ENCODE results near the gene PCDHB14. TPM values are rescaled to one million over a fixed set of nuclear protein-coding genes. Genes with fewer than 3 reads are reported as not detected.
"Not testable (repeated sequence)": the region's sequence is repeated elsewhere in the genome, so short reads cannot be mapped to it uniquely, and the experiment has no call there.

PCDHB14 gene
- polyA plus RNA-seq (2012; ENCODE audit: insufficient read length, low read depth): 0.33 TPM

GRCh38 chr5:141223112-141223783, at the start of gene PCDHB14:
TSS of gene PCDHB14 (plus strand) at chr5:141223343. CDS start at chr5:141223506, 163 bp downstream.
- no peak for TF ChIP-seq SIN3A (IDR thresholded peaks at IDR 0.05; ENCODE audit: borderline replicate concordance, insufficient read depth, low read length)
- TF ChIP-seq, protein P1, sequence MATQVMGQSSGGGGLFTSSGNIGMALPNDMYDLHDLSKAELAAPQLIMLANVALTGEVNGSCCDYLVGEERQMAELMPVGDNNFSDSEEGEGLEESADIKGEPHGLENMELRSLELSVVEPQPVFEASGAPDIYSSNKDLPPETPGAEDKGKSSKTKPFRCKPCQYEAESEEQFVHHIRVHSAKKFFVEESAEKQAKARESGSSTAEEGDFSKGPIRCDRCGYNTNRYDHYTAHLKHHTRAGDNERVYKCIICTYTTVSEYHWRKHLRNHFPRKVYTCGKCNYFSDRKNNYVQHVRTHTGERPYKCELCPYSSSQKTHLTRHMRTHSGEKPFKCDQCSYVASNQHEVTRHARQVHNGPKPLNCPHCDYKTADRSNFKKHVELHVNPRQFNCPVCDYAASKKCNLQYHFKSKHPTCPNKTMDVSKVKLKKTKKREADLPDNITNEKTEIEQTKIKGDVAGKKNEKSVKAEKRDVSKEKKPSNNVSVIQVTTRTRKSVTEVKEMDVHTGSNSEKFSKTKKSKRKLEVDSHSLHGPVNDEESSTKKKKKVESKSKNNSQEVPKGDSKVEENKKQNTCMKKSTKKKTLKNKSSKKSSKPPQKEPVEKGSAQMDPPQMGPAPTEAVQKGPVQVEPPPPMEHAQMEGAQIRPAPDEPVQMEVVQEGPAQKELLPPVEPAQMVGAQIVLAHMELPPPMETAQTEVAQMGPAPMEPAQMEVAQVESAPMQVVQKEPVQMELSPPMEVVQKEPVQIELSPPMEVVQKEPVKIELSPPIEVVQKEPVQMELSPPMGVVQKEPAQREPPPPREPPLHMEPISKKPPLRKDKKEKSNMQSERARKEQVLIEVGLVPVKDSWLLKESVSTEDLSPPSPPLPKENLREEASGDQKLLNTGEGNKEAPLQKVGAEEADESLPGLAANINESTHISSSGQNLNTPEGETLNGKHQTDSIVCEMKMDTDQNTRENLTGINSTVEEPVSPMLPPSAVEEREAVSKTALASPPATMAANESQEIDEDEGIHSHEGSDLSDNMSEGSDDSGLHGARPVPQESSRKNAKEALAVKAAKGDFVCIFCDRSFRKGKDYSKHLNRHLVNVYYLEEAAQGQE (IDR thresholded peaks at IDR 0.05; ENCODE audit: insufficient read depth in 1 of 2, low read depth in 2 of 2, low read length in 2 of 2): no peak
- TF ChIP-seq FOXP2 (optimal IDR thresholded peaks at IDR 0.05; ENCODE audit: borderline replicate concordance, extremely low read depth, extremely low read length, insufficient read depth): no peak
- TF ChIP-seq TAF1 (IDR thresholded peaks at IDR 0.05; ENCODE audit: borderline replicate concordance, insufficient read depth, low read length): no peak
- TF ChIP-seq POLR2AphosphoS5 (IDR thresholded peaks at IDR 0.05; ENCODE audit: low read depth, low read length): no peak

GRCh38 chr5:141175933-141176332, 47.2 kb upstream of the PCDHB14 start:
- no peak for TF ChIP-seq TAF1 (IDR thresholded peaks at IDR 0.05; ENCODE audit: borderline replicate concordance, insufficient read depth, low read length)
- TF ChIP-seq FOXP2 (optimal IDR thresholded peaks at IDR 0.05; ENCODE audit: borderline replicate concordance, extremely low read depth, extremely low read length, insufficient read depth): no peak
- no peak for TF ChIP-seq SIN3A (IDR thresholded peaks at IDR 0.05; ENCODE audit: borderline replicate concordance, insufficient read depth, low read length)
- TF ChIP-seq, protein P1 (IDR thresholded peaks at IDR 0.05; ENCODE audit: insufficient read depth in 1 of 2, low read depth in 2 of 2, low read length in 2 of 2): no peak
- TF ChIP-seq POLR2AphosphoS5 (IDR thresholded peaks at IDR 0.05; ENCODE audit: low read depth, low read length): no peak

DNA sequence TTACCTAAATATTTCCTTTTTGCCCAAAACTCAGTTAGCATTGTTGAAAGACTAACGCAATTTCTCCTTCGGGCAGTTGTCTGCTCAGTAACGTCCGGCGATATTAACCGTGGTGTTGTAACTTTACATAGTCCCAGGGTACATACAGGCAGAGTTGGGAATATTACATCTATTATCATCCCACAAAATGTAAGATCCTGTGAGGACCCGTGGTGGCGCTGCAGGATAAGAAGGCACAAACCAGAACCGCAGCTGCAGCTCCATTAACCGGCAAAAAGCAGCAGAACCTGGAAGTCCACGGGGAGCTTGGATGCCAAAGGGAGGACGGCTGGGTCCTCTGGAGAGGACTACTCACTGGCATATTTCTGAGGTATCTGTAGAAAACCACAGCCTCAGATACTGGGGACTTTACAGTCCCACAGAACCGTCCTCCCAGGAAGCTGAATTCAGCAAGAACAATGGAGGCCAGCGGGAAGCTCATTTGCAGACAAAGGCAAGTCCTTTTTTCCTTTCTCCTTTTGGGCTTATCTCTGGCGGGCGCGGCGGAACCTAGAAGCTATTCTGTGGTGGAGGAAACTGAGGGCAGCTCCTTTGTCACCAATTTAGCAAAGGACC, 45.5 kb upstream of the PCDHB14 start, which contains the start of gene PCDHB8:
TSS of gene PCDHB8 (plus strand) at position 214 of the 615 bp plus-strand sequence. CDS start at position 459, 245 bp downstream.
- not testable (repeated sequence) for TF ChIP-seq TAF1 (IDR thresholded peaks at IDR 0.05; ENCODE audit: borderline replicate concordance, insufficient read depth, low read length); POLR2AphosphoS5 (IDR thresholded peaks at IDR 0.05; ENCODE audit: low read depth, low read length); FOXP2 (optimal IDR thresholded peaks at IDR 0.05; ENCODE audit: borderline replicate concordance, extremely low read depth, extremely low read length, insufficient read depth)

DNA sequence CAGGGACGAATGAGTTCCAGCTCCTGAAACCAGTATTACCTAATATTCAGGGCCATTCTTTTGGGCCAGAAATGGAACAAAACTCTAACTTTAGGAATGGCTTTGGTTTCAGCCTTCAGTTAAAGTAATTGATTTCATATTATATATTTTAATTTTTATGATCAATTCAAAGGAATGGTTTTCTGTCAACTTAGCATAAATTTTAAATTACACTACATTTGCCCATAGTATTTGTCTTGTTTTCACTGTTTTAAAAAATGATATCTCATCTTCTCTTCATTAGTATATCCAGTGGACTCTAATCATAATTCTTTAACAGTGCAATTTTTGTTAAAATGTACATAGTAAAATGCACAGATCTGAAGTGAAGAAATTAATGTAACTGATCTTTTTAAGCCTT, 42.8 kb upstream of the PCDHB14 start:
- TF ChIP-seq SIN3A (IDR thresholded peaks at IDR 0.05; ENCODE audit: borderline replicate concordance, insufficient read depth, low read length): no peak
- no peak for TF ChIP-seq POLR2AphosphoS5 (IDR thresholded peaks at IDR 0.05; ENCODE audit: low read depth, low read length)
- no peak for TF ChIP-seq TAF1 (IDR thresholded peaks at IDR 0.05; ENCODE audit: borderline replicate concordance, insufficient read depth, low read length)
- no peak for TF ChIP-seq FOXP2 (optimal IDR thresholded peaks at IDR 0.05; ENCODE audit: borderline replicate concordance, extremely low read depth, extremely low read length, insufficient read depth)
- TF ChIP-seq, protein P1 (IDR thresholded peaks at IDR 0.05; ENCODE audit: insufficient read depth in 1 of 2, low read depth in 2 of 2, low read length in 2 of 2): no peak

GRCh38 chr5:141182248-141182647, 40.9 kb upstream of the PCDHB14 start, which contains the start of gene PCDHB16:
TSS of gene PCDHB16 (plus strand) at chr5:141182387. CDS start at chr5:141182560, 173 bp downstream.
- no peak for TF ChIP-seq POLR2AphosphoS5 (IDR thresholded peaks at IDR 0.05; ENCODE audit: low read depth, low read length)
- TF ChIP-seq SIN3A (IDR thresholded peaks at IDR 0.05; ENCODE audit: borderline replicate concordance, insufficient read depth, low read length): no peak
- no peak for TF ChIP-seq FOXP2 (optimal IDR thresholded peaks at IDR 0.05; ENCODE audit: borderline replicate concordance, extremely low read depth, extremely low read length, insufficient read depth)
- TF ChIP-seq TAF1 (IDR thresholded peaks at IDR 0.05; ENCODE audit: borderline replicate concordance, insufficient read depth, low read length): no peak
- TF ChIP-seq, protein P1 (IDR thresholded peaks at IDR 0.05; ENCODE audit: insufficient read depth in 1 of 2, low read depth in 2 of 2, low read length in 2 of 2): no peak

All from PFSK-1 (cell line).